Fibroblast of skin of right quadriceps (primary cell): ENCODE measurements around the gene RASGEF1C.

Experiments
- DNase-seq: peaks from one replicate; pipeline ENCODE4 v3.0.0-alpha.2; 2013

RASGEF1C gene

GRCh38 chr5:180118391-180118791 lies 90.6 kb downstream of the RASGEF1C start:
- DNase-seq = no peak

- no peak for DNase-seq
These were observed 91.8 kb downstream of the RASGEF1C start for GRCh38 chr5:180117000-180117725.

GRCh38 chr5:180116077-180116999 lies 92.7 kb downstream of the RASGEF1C start:
- DNase-seq = no peak

- no peak for DNase-seq
These were observed 93.5 kb downstream of the RASGEF1C start for GRCh38 chr5:180115326-180116076.

GRCh38 chr5:180114304-180115003 lies 94.6 kb downstream of the RASGEF1C start:
- DNase-seq = no peak

- no peak for DNase-seq
These were observed 95.2 kb downstream of the RASGEF1C start for GRCh38 chr5:180113660-180114303.

GRCh38 chr5:180112181-180112861 lies 96.7 kb downstream of the RASGEF1C start:
- DNase-seq = no peak

- DNase-seq = no peak
These were observed 97.6 kb downstream of the RASGEF1C start for GRCh38 chr5:180111273-180112002.

GRCh38 chr5:180109920-180110319 lies 99.1 kb downstream of the RASGEF1C start:
- no peak for DNase-seq

GRCh38 chr5:180107005-180107404 lies 102.0 kb downstream of the RASGEF1C start:
- DNase-seq = no peak

- DNase-seq = no peak
These were observed 103.1 kb downstream of the RASGEF1C start for GRCh38 chr5:180105827-180106312.

- no peak for DNase-seq
These were observed 104.9 kb downstream of the RASGEF1C start for GRCh38 chr5:180104168-180104530.

GRCh38 chr5:180103487-180104167 lies 105.4 kb downstream of the RASGEF1C start:
- DNase-seq = no peak

GRCh38 chr5:180102636-180103035 lies 106.4 kb downstream of the RASGEF1C start:
- no peak for DNase-seq

GRCh38 chr5:180101451-180102105 lies 107.4 kb downstream of the RASGEF1C start:
- DNase-seq = no peak

- DNase-seq = no peak
These were observed 108.2 kb downstream of the RASGEF1C start for GRCh38 chr5:180100621-180101450.

- DNase-seq = no peak
These were observed 109.0 kb downstream of the RASGEF1C start for GRCh38 chr5:180099733-180100611.
